Measurements from ENCODE around the gene ZNF646.

Gene ZNF646, protein sequence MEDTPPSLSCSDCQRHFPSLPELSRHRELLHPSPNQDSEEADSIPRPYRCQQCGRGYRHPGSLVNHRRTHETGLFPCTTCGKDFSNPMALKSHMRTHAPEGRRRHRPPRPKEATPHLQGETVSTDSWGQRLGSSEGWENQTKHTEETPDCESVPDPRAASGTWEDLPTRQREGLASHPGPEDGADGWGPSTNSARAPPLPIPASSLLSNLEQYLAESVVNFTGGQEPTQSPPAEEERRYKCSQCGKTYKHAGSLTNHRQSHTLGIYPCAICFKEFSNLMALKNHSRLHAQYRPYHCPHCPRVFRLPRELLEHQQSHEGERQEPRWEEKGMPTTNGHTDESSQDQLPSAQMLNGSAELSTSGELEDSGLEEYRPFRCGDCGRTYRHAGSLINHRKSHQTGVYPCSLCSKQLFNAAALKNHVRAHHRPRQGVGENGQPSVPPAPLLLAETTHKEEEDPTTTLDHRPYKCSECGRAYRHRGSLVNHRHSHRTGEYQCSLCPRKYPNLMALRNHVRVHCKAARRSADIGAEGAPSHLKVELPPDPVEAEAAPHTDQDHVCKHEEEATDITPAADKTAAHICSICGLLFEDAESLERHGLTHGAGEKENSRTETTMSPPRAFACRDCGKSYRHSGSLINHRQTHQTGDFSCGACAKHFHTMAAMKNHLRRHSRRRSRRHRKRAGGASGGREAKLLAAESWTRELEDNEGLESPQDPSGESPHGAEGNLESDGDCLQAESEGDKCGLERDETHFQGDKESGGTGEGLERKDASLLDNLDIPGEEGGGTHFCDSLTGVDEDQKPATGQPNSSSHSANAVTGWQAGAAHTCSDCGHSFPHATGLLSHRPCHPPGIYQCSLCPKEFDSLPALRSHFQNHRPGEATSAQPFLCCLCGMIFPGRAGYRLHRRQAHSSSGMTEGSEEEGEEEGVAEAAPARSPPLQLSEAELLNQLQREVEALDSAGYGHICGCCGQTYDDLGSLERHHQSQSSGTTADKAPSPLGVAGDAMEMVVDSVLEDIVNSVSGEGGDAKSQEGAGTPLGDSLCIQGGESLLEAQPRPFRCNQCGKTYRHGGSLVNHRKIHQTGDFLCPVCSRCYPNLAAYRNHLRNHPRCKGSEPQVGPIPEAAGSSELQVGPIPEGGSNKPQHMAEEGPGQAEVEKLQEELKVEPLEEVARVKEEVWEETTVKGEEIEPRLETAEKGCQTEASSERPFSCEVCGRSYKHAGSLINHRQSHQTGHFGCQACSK (N-terminal part only)

DNA sequence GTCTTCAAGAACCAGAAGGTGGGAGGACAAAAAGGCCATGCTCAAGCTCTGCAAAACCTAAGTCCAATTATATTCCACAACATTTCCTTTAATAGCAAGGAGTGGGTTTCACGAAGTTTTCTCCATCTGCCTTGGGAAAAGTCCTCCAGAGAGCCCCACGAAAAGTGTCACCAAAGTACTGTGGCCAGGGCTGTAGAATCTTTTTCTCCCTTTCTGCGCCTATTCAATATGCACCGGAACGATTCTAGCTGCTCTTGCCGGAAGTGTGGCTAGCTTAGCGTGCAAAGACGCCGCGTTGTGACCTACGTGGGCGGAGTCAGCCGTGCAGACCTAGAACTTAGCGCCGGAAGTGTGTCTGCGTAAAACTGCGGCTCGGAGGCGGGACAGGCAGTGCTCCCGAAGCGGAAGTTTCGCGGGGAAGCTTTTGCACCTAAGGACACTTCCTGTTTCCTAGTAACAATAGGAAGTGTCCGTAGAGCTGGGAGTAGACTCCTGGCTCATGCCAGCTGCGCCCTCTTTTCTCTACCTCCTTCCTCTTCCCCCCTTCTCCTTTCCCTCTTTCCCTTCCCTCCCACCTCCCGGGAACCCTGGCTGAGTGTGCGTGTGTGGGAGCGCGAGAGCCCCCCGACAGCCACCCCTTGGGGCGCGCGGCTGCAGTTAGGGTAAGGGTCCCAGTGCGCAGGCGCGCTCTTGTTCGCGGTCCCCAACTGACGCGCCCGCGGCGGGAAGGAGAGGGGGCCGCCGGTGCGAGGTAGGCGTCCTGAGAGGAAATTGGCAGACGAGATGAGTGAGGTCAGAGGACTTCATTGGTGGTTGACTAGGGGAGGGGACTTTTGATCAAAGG is at the start of gene ZNF646, which contains the start of gene ZNF668:
ZNF646 (plus strand) TSS at position 453 of the 844 bp plus-strand sequence. CDS start 1,903 bp downstream, outside the sequence.
ZNF668 (minus strand) TSS at position 271 of the 844 bp plus-strand sequence. CDS start 9,781 bp downstream, outside the sequence.
- peak; percentile 99 for DNase-seq

DNA sequence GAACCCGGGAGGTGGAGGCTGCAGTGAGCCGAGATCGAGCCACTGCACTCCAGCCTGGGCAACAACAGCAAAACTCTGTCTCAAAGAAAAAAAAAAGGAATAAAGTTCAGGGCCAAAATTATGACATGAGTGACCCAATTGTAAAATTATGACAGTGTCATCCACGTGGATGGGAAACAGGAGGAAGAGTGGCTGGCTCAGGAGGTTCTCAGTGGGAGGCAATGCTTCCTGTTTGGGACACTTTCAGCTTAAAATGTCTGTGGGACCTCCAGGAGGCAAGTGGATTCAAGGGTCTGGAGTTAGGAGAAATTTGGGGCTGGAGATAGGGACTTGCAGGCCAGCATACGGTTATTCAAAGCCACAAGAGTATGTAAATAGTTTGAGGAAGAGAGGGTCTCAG is 48.9 kb upstream of the ZNF646 start:
- DNase-seq, result no peak

DNA sequence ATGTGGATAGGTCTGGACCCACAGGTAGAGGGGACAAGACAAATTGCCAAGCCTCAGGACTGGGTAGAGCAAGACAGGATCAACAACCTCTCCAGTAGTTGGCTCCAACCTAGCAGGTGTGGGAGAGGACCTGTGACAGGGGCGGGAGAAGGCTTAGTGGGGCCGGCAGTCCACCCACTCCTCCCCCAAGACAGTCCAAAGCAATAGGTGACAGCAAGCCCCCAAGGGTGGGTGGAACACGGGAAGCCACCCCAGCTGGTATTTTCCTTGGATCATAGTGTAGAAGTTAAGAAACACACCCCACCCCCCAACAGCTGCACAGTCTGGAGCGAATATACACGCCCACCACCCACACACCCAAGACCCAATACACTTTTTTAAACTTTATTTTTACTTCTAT is 45.0 kb upstream of the ZNF646 start:
- DNase-seq, result no peak

DNA sequence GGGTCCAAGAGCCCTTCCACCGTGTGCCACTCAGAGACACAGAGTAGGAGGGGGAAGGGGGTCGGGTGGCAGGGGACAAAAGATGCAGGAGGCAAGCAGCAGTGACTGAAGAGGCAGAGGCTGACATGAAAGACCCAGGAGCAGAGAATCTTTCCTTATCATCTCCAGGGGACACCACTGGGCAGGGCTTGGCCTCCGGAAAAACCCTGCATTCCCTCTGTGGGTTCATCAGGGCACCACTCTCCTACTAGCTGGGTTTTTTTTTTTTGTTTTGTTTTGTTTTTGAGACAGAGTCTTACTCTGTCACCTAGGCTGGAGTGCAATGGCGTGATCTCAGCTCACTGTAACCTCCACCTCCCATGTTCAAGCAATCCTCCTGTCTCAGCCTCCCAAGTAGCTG is 42.9 kb upstream of the ZNF646 start:
- no peak for DNase-seq

DNA sequence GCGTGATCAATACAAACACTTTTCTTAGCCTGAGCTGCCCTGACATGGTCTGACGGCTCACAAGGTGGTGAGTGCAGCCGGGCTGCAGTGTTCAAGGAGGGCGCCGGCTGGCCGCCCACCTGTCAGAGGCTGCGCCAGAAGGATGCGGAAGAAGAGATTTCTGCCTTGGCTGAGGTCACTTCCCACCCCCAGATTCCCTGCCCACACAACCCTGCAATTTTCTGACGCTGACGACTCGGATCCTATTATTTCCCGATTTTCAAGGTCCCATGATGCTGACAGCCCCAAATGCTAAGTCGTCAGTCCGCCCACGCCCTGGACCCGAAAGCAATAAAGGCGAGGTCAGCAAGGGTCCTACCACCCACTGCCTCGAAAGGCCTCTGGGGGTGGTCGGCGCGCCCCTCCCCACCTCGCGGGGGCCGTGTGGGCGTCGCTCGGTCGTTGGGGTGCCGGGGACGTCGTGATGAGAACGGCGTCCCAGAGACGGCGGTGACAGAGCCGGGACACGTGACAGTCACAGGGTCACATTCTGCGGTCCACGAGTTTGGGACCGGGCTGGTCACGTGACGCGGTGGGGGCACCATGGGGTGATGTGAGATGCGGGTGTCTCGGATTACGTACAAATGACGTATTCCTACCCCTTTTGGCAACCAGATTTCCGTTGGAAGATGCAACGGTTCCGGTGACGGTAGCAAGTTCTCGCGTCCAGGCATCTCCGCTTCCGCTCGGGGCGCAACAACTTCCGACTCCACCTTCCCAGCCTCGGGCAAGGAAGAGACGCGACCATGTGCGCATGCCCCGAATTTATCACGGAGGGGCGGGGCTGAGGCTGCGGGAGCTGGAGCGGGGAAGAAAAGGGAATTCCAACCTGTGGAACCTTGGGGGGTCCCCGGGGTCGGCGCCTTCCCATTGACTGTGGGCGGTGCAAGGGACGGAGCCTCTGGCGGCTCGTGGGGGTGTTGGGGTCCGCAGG is 41.2 kb upstream of the ZNF646 start, which contains the start of gene STX4:
STX4 (plus strand) TSS at position 823 of the 973 bp plus-strand sequence. CDS start 248 bp downstream, outside the sequence.
- DNase-seq, result peak; percentile 94

DNA sequence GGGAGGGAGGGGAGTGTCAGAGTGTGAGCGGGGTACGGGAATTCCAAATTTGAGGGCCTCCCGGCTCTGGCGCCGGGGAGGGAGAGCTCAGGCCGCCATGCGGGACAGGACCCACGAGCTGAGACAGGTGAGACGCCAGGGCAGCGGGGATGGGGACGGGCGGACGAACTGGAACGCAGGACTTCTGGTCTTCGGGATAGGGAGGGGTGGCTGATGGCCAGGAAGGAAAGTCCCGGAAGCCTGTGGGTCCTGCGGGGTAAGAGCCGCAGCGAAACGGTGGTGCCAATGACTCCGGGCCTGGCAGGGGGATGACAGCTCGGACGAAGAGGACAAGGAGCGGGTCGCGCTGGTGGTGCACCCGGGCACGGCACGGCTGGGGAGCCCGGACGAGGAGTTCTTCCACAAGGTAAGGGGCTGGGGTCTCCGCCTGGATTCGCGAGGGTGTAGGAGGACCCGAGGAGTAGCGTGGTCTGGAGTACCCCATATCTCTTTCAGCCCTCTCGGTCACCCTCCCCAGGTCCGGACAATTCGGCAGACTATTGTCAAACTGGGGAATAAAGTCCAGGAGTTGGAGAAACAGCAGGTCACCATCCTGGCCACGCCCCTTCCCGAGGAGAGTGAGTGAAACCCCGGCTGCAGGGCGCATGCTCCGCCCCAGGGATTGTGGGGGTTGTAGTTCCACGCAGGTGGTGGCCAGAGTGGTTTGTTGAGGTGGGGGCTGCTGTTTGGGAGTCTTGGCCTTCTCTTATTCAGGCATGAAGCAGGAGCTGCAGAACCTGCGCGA is 40.3 kb upstream of the ZNF646 start:
- peak; percentile 74 for DNase-seq

DNA sequence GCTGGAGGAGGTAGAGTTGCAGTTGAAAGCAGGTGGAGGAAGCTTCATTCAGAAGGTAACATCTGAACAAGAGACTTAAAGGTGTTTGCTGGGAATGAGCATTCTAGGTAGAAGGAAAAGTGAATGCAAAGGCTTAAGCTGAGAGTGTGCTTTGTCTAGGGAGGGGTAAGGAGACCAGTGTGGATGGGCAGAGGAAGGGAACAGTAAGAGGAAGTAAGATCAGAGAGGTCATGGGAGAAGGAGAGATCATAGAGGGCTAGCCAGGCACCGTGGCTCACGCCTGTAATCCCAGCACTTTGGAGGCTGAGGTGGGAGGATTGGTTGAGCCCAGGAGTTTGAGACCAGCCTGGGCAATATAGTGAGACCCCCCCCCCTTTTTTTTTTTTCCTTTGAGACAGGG is 37.5 kb upstream of the ZNF646 start:
- no peak for DNase-seq

DNA sequence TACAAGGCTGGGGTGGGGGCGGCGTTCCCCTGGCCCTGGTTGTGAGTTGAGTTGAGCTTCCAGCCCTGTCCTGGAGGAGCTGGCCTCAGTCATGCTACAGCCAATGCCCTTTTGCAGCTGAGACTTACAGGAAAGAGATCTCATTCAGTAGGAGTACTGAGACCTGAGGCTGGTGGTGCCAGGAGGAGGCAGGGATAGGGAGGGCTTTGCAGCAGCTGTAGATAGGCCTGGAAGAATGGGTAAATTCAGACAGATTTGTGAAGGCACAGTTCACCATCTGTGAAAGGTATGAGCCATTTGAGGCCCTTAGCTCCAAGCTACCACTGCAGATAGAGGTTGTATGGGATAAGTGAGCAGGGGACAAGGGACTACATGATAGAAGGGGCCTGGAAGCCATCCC is 35.2 kb upstream of the ZNF646 start:
- DNase-seq, result no peak

DNA sequence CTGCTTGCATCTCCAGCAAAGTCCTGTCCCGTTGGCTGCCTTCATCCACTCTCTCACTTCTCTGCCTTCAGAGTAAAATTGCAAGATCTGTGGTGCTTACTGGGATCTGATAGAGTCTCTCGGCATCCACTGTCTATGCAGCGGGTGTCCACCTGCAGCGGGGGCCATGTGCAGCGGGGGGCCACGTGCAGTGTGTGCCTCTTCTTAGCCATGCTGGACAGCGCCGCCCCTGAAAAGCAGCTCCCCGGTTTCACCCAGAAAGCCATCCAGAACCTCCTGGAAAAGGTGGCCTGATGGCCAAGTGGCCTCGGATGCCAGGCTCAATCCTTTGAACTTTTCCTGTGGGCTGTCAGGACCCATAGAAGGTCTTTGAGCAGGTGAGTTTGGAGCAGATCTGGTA is 31.4 kb upstream of the ZNF646 start:
- DNase-seq, result no peak

DNA sequence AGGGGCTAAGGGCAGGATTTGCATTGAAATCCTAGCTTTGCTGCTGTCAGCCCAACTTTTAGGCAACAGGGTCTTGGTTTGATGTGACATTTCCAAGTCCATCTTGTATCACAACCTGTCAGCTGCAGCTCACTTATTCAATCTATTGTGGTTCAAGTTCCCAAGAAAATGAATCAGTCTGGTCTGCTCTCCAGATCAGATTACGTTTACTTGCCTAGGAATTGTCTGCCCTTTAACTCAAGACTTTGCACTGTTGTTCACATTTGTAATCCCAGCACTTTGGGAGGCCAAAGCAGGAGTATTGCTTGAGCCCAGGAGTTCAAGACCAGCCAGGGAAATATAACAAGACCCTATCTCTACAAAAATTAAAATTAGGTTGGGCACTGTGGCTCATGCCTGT is 30.9 kb upstream of the ZNF646 start:
- no peak for DNase-seq

DNA sequence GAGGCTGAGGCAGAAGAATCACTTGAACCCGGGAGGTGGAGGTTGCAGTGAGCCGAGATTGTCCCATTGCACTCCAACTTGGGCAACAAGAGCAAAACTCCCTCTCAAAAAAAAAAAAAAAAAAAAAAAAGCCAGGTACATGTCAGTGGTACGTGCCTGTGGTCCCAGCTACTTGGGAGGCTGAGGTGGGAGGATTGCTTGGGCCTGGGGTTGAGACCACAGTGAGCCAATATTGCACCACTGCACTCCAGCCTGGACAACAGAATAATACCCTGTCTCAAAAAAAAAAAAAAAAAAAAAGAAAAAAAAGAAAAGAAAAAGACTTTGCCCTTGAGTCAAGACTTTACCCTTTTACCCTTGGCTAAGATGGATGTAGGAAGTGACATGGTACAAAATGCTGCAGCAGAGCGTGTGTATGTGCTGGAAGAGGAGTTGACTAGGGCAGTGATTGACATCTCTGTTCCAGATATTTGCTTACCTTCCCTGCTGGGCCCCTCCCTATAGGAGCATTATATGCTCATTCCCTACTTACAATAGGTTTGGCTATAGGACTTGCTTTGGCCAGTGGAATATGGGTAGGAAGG is 30.2 kb upstream of the ZNF646 start:
- DNase-seq, result no peak

DNA sequence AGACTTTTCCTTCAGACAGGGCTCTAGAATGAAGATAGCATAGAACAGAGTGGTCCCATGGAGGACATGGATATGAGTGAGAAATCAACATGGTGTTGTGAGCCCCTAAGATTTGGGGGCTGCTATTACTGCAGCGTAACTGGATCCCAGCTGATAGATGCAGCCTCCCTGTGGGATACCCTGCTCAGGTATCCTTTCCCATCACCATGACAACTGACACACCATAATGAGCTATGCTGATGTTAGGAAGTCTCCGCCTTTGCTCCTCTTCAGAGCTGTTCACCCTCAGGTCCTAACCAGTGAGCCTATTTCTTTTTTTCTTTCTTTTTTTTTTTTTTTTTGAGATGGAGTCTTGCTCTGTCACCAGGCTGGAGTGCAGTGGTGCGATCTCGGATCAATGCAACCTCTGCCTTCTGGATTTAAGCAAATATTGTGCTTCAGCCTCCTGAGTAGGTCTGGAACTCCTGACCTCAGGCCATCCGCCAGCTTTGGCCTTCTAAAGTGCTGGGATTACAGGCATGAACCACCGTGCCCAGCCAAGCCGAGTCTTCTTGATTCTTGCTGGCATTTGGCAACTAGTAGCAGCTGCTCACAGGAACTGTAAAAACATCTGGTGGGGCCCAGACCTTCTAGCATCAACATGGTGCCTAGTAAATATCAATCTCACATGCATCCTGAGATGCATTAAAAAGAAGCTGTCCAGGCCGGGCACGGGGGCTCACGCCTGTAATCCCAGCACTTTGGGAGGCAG is 23.8 kb upstream of the ZNF646 start:
- DNase-seq, result no peak

DNA sequence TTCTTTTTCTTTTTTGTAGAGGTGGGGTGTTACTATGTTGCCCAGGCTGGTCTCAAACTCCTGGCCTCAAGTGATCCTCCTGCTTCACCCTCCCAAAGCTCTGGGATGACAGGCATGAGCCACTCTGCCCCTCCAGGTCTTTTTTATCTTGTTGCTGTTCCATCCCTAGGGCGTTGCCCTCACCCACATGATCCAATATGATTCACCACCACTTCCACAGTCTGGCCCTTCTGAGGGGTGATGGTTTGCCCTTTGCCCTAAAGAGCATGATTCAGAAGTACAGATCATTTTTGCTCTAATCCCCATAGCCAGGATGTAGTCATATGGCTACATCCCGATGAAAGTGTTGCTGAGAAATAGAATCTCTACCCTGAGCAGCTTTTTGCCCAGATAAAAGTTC is 22.1 kb upstream of the ZNF646 start:
- no peak for DNase-seq

DNA sequence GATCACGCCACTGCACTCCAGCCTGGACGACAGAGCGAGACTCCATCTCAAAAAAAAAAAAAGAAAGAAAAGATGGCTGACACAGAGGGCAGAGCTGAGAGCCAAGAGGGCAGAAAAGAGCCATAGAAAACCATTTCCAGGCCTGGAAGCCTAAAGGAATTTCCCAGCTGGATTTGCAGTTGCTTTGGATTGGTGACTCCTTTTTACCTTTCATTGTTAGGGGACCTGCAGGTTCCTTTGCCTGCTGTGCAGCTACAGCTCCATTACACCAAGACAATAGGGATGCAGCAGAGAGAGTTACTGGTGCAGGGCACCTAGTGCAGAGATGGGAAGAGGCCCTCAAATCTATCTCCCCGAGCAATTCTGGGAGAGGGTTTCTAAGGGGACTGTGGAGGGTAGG is 18.6 kb upstream of the ZNF646 start:
- DNase-seq, result no peak

DNA sequence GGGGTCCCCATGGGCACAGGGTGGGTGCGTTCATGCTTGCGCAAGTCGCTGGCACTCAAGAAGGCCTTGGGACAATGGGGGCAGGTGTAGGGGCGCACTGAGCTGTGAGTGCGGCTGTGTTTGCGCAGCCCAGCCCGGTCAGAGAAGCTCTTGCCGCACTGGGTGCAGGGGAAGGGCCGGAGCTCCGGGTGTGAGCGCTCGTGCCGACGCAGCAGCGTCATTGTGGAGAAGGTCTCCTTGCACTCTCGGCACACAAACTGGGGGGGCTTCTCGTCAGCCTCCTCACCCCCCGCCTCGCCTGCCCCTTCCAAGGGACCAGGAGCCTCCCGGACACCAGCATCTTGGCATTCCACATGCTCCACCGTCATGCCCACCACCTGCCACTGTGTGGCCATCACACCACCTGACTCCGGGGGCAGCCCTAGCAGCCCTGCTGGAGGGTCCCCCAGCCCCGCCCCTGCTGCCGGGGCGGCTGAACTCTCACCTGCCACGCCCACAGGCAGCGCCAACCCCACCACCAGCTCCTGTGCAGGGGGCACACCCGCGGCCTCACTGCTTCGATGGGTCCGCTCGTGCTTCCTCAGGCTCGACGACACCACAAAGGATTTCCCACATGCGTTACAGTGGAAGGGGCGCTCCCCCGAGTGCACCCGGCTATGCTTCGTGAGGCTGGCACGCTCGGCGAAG is 13.0 kb upstream of the ZNF646 start:
- DNase-seq, result no peak

DNA sequence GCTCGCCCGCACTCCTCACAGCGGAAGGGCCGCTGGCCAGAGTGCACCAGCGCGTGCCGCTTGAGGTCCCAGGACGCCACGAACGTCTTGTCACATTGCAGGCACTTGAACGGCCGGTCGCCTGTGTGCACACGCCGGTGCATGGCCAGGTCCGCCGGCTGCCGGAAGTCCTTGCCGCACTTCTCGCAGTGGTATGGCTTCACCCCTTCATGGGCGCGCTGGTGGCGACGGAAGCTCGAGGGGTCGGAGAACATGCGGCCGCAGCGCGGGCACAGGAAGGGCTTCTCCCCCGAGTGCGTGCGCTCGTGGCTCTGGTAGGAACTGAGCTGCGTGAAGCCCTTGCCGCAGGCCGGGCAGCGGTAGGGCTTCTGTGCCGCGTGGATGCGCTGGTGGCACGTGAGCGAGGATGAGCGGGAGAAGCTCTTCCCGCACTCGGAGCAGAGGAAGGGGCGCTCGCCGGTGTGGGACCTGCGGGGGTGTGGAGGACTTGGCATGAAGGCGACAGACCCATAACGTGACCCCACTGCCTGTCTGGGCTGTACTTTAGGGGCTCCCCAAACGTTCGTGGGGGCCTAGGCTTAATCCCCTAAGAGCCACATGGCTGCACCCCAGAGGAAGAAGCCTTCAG is 12.3 kb upstream of the ZNF646 start:
- no peak for DNase-seq

DNA sequence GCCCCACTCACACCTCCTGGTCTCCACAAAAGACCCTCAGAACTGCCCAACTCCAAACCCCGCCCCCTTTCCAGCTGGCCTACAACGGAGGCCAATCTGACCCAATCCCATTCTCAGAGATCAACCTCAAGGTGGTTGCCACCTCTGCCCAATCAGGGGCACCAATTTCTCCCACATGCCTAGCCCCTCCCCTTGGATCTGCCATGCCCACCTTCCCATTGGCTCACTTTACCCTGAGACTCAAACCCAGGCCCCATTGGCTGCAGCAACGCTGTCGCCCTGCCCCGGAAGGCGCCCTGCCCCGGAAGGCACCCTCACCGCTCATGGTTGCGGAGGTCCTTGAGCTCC is 10.8 kb upstream of the ZNF646 start:
- DNase-seq, result no peak

Data from NCI-H1092 (cell line).